K562 (cell line): ENCODE measurements around the gene SERPINE1. TPM values are rescaled to one million over a fixed set of nuclear protein-coding genes. Genes with fewer than 3 reads are reported as not detected.

Experiments used
- ERF ChIP-seq: fragments of 450-650 bp; formaldehyde crosslinking; IDR thresholded peaks from 2 replicates; pipeline ENCODE4 v1.4.0; 2020; ENCODE audit warnings: mild to moderate bottlenecking, mixed read lengths
- FOXK2 ChIP-seq, 2 experiments: fragments of 450-650 bp; IDR thresholded peaks in 1 of 2; conservative IDR thresholded peaks in 1 of 2; 2 replicates each; pipeline ENCODE4 v1.6.1; 2016; ENCODE audit warnings: low read depth in 2 of 2, mild to moderate bottlenecking in 1 of 2
- LEF1 ChIP-seq: fragments of 450-650 bp; IDR thresholded peaks from 2 replicates; pipeline ENCODE4 v1.6.1; 2016; ENCODE audit warnings: mild to moderate bottlenecking
- POLR2G ChIP-seq: fragments of 200-400 bp; formaldehyde crosslinking; IDR thresholded peaks from 2 replicates; pipeline ENCODE4 v1.6.1; 2017; ENCODE audit warnings: low read depth, mild to moderate bottlenecking, antibody characterized with exemption, low read length, moderate library complexity
- PURB ChIP-seq: sonication (generic); formaldehyde crosslinking; IDR thresholded peaks from 2 replicates; pipeline ENCODE4 v1.9.0; 2021; ENCODE audit warnings: low read depth, mild to moderate bottlenecking, missing genetic modification reagents
- SETDB1 ChIP-seq: IDR thresholded peaks from one replicate; pipeline ENCODE4 v1.6.1; 2012; ENCODE audit warnings: low read length, control low read depth, inconsistent platforms
- SNRNP70 ChIP-seq: fragments of 200-400 bp; formaldehyde crosslinking; optimal IDR thresholded peaks from 2 replicates; pipeline ENCODE3; 2017; ENCODE audit warnings: low read depth, low read length
- SREBF2 ChIP-seq: sonication (generic); formaldehyde crosslinking; IDR thresholded peaks from 2 replicates; pipeline ENCODE4 v1.4.0; 2020; ENCODE audit warnings: mild to moderate bottlenecking, missing genetic modification reagents
- ZFPM2 ChIP-seq: fragments of 250-450 bp; sonication (Bioruptor Pico); IDR thresholded peaks from 2 replicates; pipeline ENCODE4 v1.5.1; 2022; ENCODE audit warnings: mild to moderate bottlenecking
- ZNF174 ChIP-seq: fragments of 250-450 bp; sonication (Bioruptor Pico); IDR thresholded peaks from 2 replicates; pipeline ENCODE4 v1.4.0; 2020; ENCODE audit warnings: mild to moderate bottlenecking
- ZNF76 ChIP-seq: fragments of 250-450 bp; sonication (Bioruptor Pico); IDR thresholded peaks from 2 replicates; pipeline ENCODE4 v1.4.0; 2020; ENCODE audit warnings: mild to moderate bottlenecking, moderate library complexity, borderline replicate concordance
- ZZZ3 ChIP-seq: fragments of 450-650 bp; IDR thresholded peaks from 2 replicates; pipeline ENCODE4 v1.6.1; 2016; ENCODE audit warnings: antibody characterized with exemption, mild to moderate bottlenecking, moderate library complexity
- polyA plus RNA-seq, 8 experiments: library from polyadenylated mRNA; depleted of rRNA in 4 of 8; stranded (reverse) in 5 of 8; unstranded in 3 of 8; fragments of >200 nt; fragmentation: Nextera tagmentation in 2 of 8; fragmentation: Illumina TruSeq in 1 of 8; extraction: Ambion mirVana in 2 of 8; extraction: Trizol in 1 of 8; gene quantifications; 2 replicates each; pipeline versions ENCODE4 v1.2.1 to v1.2.3, GENCODE V29; 2011 to 2014; ENCODE audit warnings: inconsistent platforms in 1 of 8, missing spikeins in 1 of 8
- total RNA-seq, 7 experiments: library from RNA; depleted of rRNA in 6 of 7; stranded (reverse); fragments of >200 nt in 6 of 7; fragmentation: Illumina TruSeq in 2 of 7; extraction: Trizol in 2 of 7; gene quantifications; 2 replicates each; pipeline versions ENCODE4 v1.2.1 to v1.2.3, GENCODE V29; 2011 to 2021; ENCODE audit warnings: low replicate concordance in 1 of 7
- TF ChIP-seq, protein P1 (sequence below): IDR thresholded peaks from 2 replicates; pipeline ENCODE4 v1.6.1; 2016; ENCODE audit warnings: missing genetic modification characterization, missing compliant biosample characterization
- TF ChIP-seq, protein P2 (sequence below): fragments of 200-600 bp; sonication (generic); IDR thresholded peaks from one replicate; pipeline ENCODE4 v1.6.1; 2012; ENCODE audit warnings: mild to moderate bottlenecking, low read depth, low read length, inconsistent platforms
- TF ChIP-seq, protein P3 (sequence below): fragments of 450-650 bp; IDR thresholded peaks from one replicate; pipeline ENCODE4 v1.6.1; 2018; ENCODE audit warnings: mild to moderate bottlenecking, moderate library complexity; ENCODE audit not compliant: partially characterized antibody

SERPINE1 gene
- total and polyA plus RNA-seq, 9 of the 15 experiments (the other 6 are each of a cell fraction or from before 2014, with no cell fraction given) = 0.22 to 4.8 (median 0.91) TPM

DNA sequence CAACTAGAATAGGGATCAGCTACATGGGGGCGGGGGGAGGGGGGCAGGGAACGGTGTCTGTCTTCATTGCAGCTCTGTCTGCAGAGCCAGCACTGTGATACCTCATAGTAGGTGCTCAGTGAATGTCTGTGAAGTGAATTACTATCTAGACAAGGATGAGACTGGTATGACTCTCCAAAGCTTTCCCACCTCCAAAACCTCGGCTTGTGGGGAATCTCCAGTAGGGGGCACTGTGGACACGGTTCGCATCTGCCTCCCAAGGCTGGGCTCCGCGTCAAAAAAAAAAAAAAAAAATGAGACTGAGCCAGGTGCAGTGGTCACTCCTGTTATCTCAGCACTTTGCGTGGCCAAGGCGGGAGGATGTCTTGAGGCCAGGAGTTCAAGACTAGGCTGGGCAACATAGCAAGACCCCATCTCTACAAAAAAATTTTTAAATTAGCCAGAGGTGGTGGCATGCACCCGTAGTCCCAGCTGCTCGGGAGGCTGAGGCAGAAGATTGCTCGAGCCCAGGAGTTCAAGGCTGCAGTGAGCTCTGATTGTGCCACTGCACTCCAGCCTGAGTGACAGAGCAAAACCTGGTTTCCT is 32.0 kb upstream of the SERPINE1 start (continued):
- TF ChIP-seq ZFPM2 (CRISPR knock-in tag) = no peak
- TF ChIP-seq ZNF76 (CRISPR knock-in tag) = no peak
- TF ChIP-seq ERF (CRISPR knock-in tag) = no peak
- TF ChIP-seq POLR2G = no peak
- no peak for TF ChIP-seq SNRNP70
- TF ChIP-seq, protein P1, sequence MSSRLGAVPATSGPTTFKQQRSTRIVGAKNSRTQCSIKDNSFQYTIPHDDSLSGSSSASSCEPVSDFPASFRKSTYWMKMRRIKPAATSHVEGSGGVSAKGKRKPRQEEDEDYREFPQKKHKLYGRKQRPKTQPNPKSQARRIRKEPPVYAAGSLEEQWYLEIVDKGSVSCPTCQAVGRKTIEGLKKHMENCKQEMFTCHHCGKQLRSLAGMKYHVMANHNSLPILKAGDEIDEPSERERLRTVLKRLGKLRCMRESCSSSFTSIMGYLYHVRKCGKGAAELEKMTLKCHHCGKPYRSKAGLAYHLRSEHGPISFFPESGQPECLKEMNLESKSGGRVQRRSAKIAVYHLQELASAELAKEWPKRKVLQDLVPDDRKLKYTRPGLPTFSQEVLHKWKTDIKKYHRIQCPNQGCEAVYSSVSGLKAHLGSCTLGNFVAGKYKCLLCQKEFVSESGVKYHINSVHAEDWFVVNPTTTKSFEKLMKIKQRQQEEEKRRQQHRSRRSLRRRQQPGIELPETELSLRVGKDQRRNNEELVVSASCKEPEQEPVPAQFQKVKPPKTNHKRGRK = no peak
- no peak for TF ChIP-seq SETDB1
- no peak for TF ChIP-seq SREBF2
- TF ChIP-seq, protein P2, sequence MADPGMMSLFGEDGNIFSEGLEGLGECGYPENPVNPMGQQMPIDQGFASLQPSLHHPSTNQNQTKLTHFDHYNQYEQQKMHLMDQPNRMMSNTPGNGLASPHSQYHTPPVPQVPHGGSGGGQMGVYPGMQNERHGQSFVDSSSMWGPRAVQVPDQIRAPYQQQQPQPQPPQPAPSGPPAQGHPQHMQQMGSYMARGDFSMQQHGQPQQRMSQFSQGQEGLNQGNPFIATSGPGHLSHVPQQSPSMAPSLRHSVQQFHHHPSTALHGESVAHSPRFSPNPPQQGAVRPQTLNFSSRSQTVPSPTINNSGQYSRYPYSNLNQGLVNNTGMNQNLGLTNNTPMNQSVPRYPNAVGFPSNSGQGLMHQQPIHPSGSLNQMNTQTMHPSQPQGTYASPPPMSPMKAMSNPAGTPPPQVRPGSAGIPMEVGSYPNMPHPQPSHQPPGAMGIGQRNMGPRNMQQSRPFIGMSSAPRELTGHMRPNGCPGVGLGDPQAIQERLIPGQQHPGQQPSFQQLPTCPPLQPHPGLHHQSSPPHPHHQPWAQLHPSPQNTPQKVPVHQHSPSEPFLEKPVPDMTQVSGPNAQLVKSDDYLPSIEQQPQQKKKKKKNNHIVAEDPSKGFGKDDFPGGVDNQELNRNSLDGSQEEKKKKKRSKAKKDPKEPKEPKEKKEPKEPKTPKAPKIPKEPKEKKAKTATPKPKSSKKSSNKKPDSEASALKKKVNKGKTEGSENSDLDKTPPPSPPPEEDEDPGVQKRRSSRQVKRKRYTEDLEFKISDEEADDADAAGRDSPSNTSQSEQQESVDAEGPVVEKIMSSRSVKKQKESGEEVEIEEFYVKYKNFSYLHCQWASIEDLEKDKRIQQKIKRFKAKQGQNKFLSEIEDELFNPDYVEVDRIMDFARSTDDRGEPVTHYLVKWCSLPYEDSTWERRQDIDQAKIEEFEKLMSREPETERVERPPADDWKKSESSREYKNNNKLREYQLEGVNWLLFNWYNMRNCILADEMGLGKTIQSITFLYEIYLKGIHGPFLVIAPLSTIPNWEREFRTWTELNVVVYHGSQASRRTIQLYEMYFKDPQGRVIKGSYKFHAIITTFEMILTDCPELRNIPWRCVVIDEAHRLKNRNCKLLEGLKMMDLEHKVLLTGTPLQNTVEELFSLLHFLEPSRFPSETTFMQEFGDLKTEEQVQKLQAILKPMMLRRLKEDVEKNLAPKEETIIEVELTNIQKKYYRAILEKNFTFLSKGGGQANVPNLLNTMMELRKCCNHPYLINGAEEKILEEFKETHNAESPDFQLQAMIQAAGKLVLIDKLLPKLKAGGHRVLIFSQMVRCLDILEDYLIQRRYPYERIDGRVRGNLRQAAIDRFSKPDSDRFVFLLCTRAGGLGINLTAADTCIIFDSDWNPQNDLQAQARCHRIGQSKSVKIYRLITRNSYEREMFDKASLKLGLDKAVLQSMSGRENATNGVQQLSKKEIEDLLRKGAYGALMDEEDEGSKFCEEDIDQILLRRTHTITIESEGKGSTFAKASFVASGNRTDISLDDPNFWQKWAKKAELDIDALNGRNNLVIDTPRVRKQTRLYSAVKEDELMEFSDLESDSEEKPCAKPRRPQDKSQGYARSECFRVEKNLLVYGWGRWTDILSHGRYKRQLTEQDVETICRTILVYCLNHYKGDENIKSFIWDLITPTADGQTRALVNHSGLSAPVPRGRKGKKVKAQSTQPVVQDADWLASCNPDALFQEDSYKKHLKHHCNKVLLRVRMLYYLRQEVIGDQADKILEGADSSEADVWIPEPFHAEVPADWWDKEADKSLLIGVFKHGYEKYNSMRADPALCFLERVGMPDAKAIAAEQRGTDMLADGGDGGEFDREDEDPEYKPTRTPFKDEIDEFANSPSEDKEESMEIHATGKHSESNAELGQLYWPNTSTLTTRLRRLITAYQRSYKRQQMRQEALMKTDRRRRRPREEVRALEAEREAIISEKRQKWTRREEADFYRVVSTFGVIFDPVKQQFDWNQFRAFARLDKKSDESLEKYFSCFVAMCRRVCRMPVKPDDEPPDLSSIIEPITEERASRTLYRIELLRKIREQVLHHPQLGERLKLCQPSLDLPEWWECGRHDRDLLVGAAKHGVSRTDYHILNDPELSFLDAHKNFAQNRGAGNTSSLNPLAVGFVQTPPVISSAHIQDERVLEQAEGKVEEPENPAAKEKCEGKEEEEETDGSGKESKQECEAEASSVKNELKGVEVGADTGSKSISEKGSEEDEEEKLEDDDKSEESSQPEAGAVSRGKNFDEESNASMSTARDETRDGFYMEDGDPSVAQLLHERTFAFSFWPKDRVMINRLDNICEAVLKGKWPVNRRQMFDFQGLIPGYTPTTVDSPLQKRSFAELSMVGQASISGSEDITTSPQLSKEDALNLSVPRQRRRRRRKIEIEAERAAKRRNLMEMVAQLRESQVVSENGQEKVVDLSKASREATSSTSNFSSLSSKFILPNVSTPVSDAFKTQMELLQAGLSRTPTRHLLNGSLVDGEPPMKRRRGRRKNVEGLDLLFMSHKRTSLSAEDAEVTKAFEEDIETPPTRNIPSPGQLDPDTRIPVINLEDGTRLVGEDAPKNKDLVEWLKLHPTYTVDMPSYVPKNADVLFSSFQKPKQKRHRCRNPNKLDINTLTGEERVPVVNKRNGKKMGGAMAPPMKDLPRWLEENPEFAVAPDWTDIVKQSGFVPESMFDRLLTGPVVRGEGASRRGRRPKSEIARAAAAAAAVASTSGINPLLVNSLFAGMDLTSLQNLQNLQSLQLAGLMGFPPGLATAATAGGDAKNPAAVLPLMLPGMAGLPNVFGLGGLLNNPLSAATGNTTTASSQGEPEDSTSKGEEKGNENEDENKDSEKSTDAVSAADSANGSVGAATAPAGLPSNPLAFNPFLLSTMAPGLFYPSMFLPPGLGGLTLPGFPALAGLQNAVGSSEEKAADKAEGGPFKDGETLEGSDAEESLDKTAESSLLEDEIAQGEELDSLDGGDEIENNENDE = no peak
- TF ChIP-seq PURB (CRISPR knock-in tag) = no peak
- no peak for TF ChIP-seq FOXK2 (conservative IDR thresholded peaks at IDR 0.05 in 1 of 2, IDR thresholded peaks at IDR 0.05 in 1 of 2; ENCODE audit: low read depth in 2 of 2)
- no peak for TF ChIP-seq LEF1
- no peak for TF ChIP-seq ZNF174 (CRISPR knock-in tag)
- TF ChIP-seq, protein P3, sequence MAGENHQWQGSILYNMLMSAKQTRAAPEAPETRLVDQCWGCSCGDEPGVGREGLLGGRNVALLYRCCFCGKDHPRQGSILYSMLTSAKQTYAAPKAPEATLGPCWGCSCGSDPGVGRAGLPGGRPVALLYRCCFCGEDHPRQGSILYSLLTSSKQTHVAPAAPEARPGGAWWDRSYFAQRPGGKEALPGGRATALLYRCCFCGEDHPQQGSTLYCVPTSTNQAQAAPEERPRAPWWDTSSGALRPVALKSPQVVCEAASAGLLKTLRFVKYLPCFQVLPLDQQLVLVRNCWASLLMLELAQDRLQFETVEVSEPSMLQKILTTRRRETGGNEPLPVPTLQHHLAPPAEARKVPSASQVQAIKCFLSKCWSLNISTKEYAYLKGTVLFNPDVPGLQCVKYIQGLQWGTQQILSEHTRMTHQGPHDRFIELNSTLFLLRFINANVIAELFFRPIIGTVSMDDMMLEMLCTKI = no peak
- no peak for TF ChIP-seq ZZZ3
